GM18517 (cell line): ENCODE results near the gene MARS1.
A peak's percentile ranks its signal among the peaks of the same experiment; 100 is the strongest.

Experiments used
- ATAC-seq: cut with Tn5 transposase; IDR thresholded peaks from one replicate; pipeline ENCODE4 v1.9.1; 2021; ENCODE audit warnings: mild to moderate bottlenecking, moderate library complexity; ENCODE audit not compliant: unreplicated experiment

MARS1 gene

GRCh38 chr12:57470970-57471656 is 16.8 kb upstream of the MARS1 start:
- no peak for ATAC-seq

GRCh38 chr12:57471661-57472060 is 16.2 kb upstream of the MARS1 start:
- ATAC-seq = no peak

GRCh38 chr12:57472391-57472790 is 15.5 kb upstream of the MARS1 start:
- ATAC-seq = no peak

GRCh38 chr12:57473392-57473791 is 14.5 kb upstream of the MARS1 start:
- no peak for ATAC-seq

GRCh38 chr12:57473886-57474285 is 14.0 kb upstream of the MARS1 start:
- ATAC-seq = no peak

- no peak for ATAC-seq
Observed at GRCh38 chr12:57474430-57474829, 13.4 kb upstream of the MARS1 start.

- ATAC-seq = no peak
Observed at GRCh38 chr12:57474862-57475261, 13.0 kb upstream of the MARS1 start.

GRCh38 chr12:57475271-57476161 is 12.4 kb upstream of the MARS1 start:
- ATAC-seq = no peak

- ATAC-seq = peak; percentile 47
Observed at GRCh38 chr12:57476162-57476992, 11.5 kb upstream of the MARS1 start.

- ATAC-seq = no peak
Observed at GRCh38 chr12:57476993-57477709, 10.7 kb upstream of the MARS1 start.

GRCh38 chr12:57477710-57478681 is 9.9 kb upstream of the MARS1 start:
- peak; percentile 42 for ATAC-seq

GRCh38 chr12:57479043-57479375 is 8.9 kb upstream of the MARS1 start:
- ATAC-seq = no peak

- no peak for ATAC-seq
Observed at GRCh38 chr12:57479376-57480115, 8.3 kb upstream of the MARS1 start, which contains the start of gene ARHGAP9. Gene ARHGAP9 (minus strand): TSS chr12:57479866. CDS start chr12:57479406, 460 bp downstream.

GRCh38 chr12:57481671-57482070 is 6.2 kb upstream of the MARS1 start:
- no peak for ATAC-seq

GRCh38 chr12:57483466-57483865 is 4.4 kb upstream of the MARS1 start:
- no peak for ATAC-seq

GRCh38 chr12:57485695-57486094 is 2.2 kb upstream of the MARS1 start:
- no peak for ATAC-seq

GRCh38 chr12:57487055-57487596 is 742 bp upstream of the MARS1 start:
- no peak for ATAC-seq

GRCh38 chr12:57488402-57489156 is 711 bp downstream of the MARS1 start:
- no peak for ATAC-seq
